ENCODE measurements around the gene NCOA1.
"Not testable (repeated sequence)": the region's sequence is repeated elsewhere in the genome, so short reads cannot be mapped to it uniquely, and the experiment has no call there.

NCOA1 gene

DNA sequence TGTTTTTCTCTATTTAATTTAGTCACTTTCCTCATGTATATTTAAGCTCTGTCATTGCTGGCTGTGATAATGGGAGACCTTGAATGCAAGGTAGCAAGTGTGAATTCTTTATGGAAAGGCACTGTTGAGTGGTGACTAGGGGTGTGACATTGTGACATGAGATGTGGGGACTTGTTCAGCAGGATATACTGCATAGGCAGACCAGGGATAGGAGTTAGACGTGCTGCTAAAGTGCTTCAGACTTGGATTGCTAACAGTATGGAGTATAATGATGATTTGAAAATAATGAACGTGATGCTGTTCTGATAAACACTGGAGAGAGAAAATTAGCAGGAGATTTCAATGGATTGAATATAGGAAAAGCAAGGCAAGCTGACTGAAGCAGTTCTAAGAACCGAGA, 135.1 kb downstream of the NCOA1 start:
- no peak for DNase-seq (ENCODE audit: low read depth in 2 of 2)

DNA sequence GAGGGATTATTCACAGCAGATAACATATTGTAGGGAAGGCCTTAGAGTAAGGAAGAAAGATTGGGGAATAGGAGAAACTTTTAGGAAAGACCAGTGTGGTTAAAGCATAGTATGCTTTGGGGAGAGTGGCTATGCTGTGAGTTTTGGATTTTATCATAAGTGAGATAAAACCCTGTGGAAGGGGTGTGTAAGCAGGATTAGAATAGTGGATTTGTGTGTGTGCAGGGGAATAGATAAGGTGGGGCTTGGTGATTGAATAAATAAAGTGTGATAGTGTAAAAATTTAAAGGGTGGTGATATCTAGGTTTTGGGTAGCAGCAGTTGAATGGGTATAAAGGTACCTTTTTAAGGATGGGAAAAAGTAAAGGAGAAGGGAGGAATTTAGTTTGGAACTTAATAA, 137.7 kb downstream of the NCOA1 start:
- DNase-seq (ENCODE audit: low read depth in 2 of 2), result no peak

DNA sequence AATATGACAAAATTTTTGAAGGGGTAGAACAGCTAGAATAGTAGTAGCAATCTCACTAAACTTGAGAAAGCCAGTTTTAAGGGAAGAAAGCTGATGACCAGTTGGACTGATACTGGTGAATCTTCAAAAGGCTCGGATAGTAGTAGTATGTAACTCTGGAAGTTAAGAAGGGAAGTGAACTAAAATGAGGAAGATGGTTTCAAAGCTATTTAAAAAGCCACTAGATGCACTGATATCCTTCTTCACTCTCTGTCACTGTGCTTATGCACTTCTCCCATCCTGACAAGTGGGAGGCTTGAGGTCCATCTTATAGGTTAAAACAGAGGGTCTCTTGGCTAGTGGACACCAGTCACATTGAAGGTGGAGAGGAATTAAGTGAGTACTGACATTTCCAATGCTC, 141.1 kb downstream of the NCOA1 start:
- no peak for DNase-seq (ENCODE audit: low read depth in 2 of 2)

DNA sequence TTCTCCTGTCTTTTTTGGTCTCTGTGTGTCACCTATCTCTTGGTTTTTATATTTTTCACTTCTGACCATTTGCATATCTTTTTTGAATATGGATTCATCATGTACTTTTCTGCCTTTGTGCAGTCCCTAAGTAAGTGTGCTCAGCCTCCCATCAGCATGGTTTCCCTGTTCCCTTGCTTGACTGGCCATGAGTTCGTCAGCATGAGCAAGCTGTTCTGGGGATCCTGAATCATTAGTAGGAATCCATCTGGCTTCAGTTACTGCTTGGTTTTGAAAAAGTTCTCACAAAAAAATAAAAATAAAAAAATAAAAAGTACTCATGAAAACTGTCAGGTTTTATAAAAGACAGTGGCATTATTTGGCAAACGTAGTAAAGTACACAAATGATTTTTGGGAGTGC, 144.1 kb downstream of the NCOA1 start:
- no peak for DNase-seq (ENCODE audit: low read depth in 2 of 2)

DNA sequence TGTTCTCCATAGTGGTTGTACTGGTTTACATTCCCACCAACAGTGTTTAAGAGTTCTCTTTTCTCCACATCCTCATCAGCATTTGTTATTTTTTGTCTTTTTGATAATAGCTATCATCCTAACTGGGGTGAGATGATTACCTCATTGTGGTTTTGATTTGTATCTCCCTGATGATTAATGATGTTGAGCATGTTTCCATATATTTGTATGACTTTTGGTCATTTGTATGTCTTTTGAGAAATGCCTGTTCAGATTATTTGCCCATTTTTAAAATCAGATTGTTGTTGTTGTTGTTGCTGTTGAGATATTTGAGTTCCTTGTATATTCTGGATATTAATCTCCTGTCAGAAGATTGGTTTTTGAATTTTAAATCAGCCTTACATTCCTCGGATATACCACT, 147.5 kb downstream of the NCOA1 start:
- no peak for DNase-seq (ENCODE audit: low read depth in 2 of 2)

DNA sequence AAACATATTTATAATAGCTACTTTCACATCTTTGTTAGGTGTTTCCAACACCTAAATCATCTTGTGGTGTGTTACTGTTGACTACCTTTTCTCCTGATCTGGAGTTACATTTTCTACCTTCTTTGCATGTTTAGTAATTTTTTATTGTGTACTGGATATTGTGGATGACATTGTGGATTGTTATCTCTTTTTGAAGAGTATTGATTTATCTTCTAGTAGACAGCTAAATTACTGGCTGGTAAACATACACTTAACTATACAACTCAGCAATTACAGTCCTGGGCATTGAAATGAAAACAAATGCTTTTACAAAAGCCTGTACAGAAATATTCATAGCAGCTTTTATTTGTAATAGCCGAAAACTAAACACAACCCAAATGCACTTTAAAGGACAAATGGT, 151.3 kb downstream of the NCOA1 start:
- DNase-seq (ENCODE audit: low read depth in 2 of 2), result no peak

- DNase-seq (ENCODE audit: low read depth in 2 of 2), result no peak
Measured at GRCh38 chr2:24643051-24643450, 152.0 kb downstream of the NCOA1 start.

DNA sequence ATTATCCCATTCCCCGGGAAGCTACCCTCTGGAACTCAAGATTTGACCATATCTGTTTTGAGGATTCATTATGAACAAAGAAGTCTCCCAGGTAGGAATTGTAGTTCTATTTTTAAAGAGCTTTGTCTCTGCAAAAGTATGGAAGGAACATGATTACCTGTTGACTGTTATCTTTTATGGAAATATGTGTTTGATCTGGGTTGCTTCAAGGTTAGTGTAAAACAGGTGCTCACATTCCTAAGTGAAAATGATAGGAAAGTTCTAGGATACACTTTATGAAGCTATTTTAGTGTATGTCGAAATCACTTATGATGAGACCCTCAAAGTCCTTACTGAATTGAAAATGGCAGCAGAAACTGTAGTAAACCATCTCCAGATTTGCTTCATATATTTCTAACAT, 153.0 kb downstream of the NCOA1 start:
- DNase-seq (ENCODE audit: low read depth in 2 of 2), result no peak

DNA sequence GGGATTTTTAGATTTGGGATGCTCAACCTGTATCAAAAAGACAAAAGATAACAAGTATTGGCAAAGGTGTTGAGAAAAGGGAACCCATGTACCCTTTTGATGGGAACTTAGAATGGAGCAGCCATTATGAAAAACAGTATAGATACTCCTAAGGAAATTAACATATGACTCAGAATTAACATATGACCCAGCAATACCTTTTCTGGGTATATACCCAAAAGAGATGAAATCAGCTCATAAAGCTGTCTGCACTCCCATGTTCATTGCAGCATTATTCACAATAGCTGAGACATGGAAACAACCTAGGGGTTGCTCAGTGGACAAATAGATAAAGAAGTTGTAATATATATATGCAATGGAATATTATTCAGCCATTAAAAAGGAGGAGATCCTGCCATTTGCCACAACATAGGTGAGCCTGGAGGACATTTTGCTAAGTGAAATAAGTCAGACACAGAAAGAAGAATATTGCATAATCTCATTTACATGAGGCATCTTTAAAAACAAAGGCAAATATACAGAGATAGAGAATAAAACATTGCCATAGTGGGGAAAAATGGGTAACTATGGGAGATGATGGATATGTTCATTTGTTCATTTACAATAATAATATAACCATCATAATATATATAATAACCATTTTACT, 160.1 kb downstream of the NCOA1 start:
- no peak for DNase-seq (ENCODE audit: low read depth in 2 of 2)

- no peak for DNase-seq (ENCODE audit: low read depth in 2 of 2)
Measured at GRCh38 chr2:24651643-24652003, 160.6 kb downstream of the NCOA1 start.

DNA sequence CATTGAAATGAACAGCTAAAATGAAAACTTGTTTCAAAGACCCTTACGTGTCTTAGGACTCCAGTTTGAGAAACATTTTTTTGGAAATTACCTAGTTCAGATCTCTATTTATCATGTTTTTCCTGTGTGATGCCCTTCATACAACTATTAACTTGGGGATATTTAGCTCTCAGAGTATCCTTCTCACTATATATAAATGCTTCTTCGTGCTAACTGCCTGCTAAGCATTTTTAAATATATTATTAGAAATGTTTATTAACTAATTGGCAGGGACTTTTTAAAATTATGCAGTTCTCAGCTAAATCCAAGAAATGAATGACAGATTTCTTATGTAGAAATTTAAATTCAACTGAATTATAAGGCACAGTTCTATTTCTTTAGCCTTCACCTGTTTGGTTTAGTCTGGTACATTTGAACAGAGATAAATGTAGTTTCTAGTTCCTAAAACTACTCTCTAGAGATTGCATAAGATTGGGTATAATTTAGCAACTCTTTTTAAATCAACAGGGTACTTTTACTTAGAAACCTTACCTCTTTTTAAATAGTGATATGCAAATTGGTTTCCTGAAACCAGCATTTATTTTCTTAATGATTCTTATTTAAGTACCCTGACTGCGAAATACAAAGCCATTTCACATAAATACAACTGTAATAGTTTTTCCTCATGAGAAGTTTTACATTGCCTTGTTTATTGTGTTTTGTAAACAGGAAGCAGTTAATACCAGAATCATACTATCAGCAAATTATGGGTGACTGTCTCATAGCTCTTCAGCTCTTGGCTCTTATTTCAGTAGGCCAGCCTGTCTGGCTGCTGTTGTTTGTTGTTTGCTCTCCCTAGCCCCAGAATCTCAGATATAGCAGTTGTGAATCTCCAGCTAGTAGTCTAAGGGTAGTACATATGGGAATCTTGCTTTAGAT, 161.5 kb downstream of the NCOA1 start:
- no peak for DNase-seq (ENCODE audit: low read depth in 2 of 2)

DNA sequence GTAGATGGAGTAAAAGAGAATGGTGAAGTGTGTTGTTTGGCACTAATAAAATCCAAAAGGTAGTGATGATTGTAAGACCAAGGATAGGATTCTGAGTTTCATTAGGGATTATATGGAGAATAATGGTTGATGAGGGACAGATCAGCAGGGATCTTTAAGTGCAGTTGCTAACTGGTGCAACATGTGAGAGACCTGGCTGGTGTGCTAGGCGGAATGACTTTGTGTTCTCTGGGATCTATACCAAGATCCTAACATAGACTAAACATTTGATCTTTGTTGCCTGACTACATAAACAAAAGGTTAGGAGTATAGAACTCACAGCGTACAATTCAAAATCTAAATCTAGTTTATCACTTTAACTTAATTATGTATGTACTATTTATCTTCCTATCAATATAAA, 166.8 kb downstream of the NCOA1 start:
- no peak for DNase-seq (ENCODE audit: low read depth in 2 of 2)

DNA sequence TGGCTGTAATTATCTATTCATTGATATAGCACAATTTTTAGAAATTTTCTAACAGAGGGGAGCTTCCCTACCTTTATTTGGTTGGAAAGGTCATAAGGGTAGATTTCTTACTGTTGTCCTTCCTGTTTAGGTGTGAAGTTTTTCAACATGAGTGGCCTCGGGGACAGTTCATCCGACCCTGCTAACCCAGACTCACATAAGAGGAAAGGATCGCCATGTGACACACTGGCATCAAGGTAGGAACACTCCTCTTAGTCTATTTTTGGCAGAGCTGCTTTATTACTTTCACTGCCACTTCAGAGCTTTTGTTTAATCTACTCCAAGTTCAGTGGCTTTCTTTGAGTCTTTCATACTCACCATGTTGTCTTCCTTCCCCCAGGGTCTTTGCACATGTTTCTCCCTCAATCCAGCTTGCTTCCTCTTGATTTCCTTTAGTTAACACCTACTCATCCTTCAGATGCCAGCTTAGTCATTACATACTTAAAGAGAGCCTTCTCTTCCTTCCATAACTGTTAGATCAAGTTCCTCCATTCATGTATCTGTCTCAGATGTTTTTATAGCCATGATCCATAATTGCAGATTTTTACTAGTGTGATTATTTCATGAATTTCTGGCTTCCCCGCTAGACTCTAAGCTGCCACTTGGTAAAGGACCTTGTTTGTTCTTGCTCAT, 167.6 kb downstream of the NCOA1 start:
- DNase-seq (ENCODE audit: low read depth in 2 of 2), result no peak

DNA sequence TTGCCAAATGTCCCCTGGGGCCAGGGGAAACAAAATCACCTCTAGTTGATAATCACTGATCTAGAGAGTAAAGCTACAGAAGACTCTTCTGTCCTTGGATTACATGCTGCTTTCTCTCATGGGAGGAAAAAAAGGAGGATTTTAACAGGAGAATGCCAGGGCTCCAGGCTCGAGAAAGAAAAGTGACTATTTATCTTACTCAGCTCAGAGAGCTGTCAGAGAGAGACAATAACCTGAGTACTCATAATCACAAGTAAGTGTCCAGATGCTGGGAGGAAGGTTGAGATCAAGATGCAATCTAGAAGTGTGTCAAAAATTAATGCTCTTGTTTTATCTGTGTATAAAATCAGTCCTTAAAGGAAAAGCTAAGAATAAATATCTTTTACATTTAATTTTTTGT, 168.8 kb downstream of the NCOA1 start:
- no peak for DNase-seq (ENCODE audit: low read depth in 2 of 2)

- no peak for DNase-seq (ENCODE audit: low read depth in 2 of 2)
Measured at GRCh38 chr2:24667542-24667941, 176.5 kb downstream of the NCOA1 start.

- DNase-seq (ENCODE audit: low read depth in 2 of 2), result no peak
Measured at GRCh38 chr2:24671230-24671629, 180.2 kb downstream of the NCOA1 start.

DNA sequence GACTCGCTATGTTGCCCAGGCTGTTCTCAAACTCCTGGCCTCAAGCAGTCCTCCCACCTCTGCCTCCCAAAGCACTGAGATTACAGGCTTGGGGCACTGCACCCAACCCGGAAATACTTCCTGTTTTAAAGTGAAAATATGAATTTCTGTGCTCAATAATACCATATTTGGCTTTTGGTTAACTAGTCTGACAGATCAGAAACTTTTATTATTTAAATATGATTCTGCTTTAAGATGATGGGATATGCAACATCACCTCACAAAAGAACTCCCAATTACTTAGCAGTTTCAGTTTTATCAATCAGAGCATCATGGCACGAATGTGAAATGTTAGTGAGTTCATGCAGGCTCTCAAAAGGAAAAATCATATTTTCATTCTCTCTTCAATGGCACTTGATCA, 181.5 kb downstream of the NCOA1 start:
- no peak for DNase-seq (ENCODE audit: low read depth in 2 of 2)

- DNase-seq (ENCODE audit: low read depth in 2 of 2), result no peak
Measured at GRCh38 chr2:24675338-24675737, 184.3 kb downstream of the NCOA1 start.

GRCh38 chr2:24676493-24676892, 185.4 kb downstream of the NCOA1 start:
- no peak for DNase-seq (ENCODE audit: low read depth in 2 of 2)

- not testable (repeated sequence) for DNase-seq (ENCODE audit: low read depth in 2 of 2)
Measured at GRCh38 chr2:24678066-24678465, 187.0 kb downstream of the NCOA1 start.

DNA sequence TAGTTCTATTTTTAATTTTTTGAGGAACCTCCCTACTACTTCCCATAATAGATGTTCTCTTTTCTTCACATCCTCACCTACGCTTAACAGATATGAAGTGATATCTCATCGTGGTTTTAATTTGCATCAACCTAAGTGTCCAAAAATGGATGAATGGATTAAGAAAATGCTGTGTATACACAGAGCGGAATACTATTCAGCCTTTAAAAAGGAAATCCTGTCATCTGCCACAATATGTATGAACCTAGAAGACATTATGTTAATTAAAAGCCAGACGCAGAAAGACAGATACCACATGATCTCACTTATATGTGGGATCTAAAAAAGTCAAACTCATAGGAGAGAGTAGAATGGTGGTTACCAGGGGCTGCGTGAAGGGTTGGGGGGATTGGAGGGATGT, 189.1 kb downstream of the NCOA1 start:
- no peak for DNase-seq (ENCODE audit: low read depth in 2 of 2)

DNA sequence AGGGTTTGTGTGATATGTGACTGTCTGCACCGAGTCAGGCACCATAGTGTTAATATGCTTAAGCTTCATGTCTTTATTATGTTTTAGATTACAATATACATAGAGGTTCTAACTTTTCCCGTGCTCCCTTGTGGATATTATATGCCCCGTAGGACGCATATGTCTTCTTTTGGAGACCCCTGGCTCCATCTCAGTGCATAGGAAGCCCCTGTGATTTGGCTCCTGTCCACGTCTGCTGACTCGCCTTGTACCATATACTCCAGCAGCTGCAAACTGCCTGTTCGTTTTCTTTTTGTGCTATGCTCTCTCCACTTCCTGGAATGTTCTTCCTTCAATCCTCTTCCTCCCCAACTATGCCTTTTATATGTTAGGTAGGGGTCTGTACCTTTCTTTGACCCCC, 191.2 kb downstream of the NCOA1 start:
- DNase-seq (ENCODE audit: low read depth in 2 of 2), result no peak

- no peak for DNase-seq (ENCODE audit: low read depth in 2 of 2)
Measured at GRCh38 chr2:24683408-24683807, 192.4 kb downstream of the NCOA1 start.

Data from stimulated activated CD4-positive, alpha-beta T cell treated with anti-CD3 and anti-CD28 coated beads, Interleukin-1b, Interleukin-23, amount 100 ng/mL, for 4 hours (primary cell).